DMS153 treated with DMSO at 0.1 percent for 48 hours (cell line): ENCODE data around the gene MROH2B.
"Not testable (repeated sequence)": the region's sequence is repeated elsewhere in the genome, so short reads cannot be mapped to it uniquely, and the experiment has no call there.

Experiments
- DNase-seq: peaks from one replicate; lab custom pipeline; 2025; ENCODE audit not compliant: unreplicated experiment; lab: John Stamatoyannopoulos, UW

The MROH2B gene

GRCh38 chr5:41032973-41033372, 38.2 kb downstream of the MROH2B start:
- DNase-seq, result no peak

- not testable (repeated sequence) for DNase-seq
Observed at GRCh38 chr5:41022600-41022999, 48.5 kb downstream of the MROH2B start.

GRCh38 chr5:41012318-41012717, 58.8 kb downstream of the MROH2B start:
- DNase-seq, result no peak

GRCh38 chr5:41010572-41010971, 60.6 kb downstream of the MROH2B start:
- DNase-seq, result no peak

GRCh38 chr5:41009232-41009631, 61.9 kb downstream of the MROH2B start:
- DNase-seq, result no peak

GRCh38 chr5:41004931-41005330, 66.2 kb downstream of the MROH2B start:
- no peak for DNase-seq

GRCh38 chr5:41003670-41004376, 67.3 kb downstream of the MROH2B start:
- DNase-seq, result no peak

GRCh38 chr5:40999966-41000365, 71.2 kb downstream of the MROH2B start:
- no peak for DNase-seq

GRCh38 chr5:40999142-40999541, 72.0 kb downstream of the MROH2B start:
- no peak for DNase-seq

GRCh38 chr5:40995801-40996586, 75.1 kb downstream of the MROH2B start:
- DNase-seq, result no peak

- no peak for DNase-seq
Observed at GRCh38 chr5:40991981-40992559, 79.1 kb downstream of the MROH2B start.

- no peak for DNase-seq
Observed at GRCh38 chr5:40991168-40991980, 79.8 kb downstream of the MROH2B start.

- DNase-seq, result no peak
Observed at GRCh38 chr5:40988746-40989510, 82.2 kb downstream of the MROH2B start.

- no peak for DNase-seq
Observed at GRCh38 chr5:40987349-40987748, 83.8 kb downstream of the MROH2B start.

- DNase-seq, result no peak
Observed at GRCh38 chr5:40986666-40987065, 84.5 kb downstream of the MROH2B start.

- no peak for DNase-seq
Observed at GRCh38 chr5:40985501-40985900, 85.6 kb downstream of the MROH2B start.

- DNase-seq, result no peak
Observed at GRCh38 chr5:40984884-40985283, 86.3 kb downstream of the MROH2B start.

- no peak for DNase-seq
Observed at GRCh38 chr5:40983781-40984180, 87.4 kb downstream of the MROH2B start.

- DNase-seq, result no peak
Observed at GRCh38 chr5:40981420-40981819, 89.7 kb downstream of the MROH2B start.

GRCh38 chr5:40976836-40977235, 94.3 kb downstream of the MROH2B start:
- no peak for DNase-seq

GRCh38 chr5:40976041-40976440, 95.1 kb downstream of the MROH2B start:
- no peak for DNase-seq
